A673 (cell line): ENCODE measurements around the gene KIF17. TPM values are rescaled to one million over a fixed set of nuclear protein-coding genes. Genes with fewer than 3 reads are reported as not detected.

Source experiments
- BruUV-seq: library from RNA; stranded (reverse); fragments of 400-500 nt; replicated peaks from 2 replicates; lab custom pipeline; 2021; lab: Mats Ljungman, UMichigan
- CTCF ChIA-PET: fragments of 300-600 bp; sonication (Branson Sonifier 250); formaldehyde crosslinking; loops from one replicate; lab custom pipeline; 2022; ENCODE audit warnings: antibody characterized with exemption; lab: Charles Lee
- POLR2A ChIA-PET: fragments of 300-600 bp; sonication (Branson Sonifier 250); formaldehyde crosslinking; loops from one replicate; lab custom pipeline; 2022; ENCODE audit warnings: antibody characterized with exemption; ENCODE audit not compliant: low non-redundant PET; lab: Charles Lee
- DNase-seq: peaks from one replicate; pipeline ENCODE4 v3.0.0-alpha.2; 2015; ENCODE audit warnings: low spot score
- H3K27ac ChIP-seq: fragments of 200-600 bp; sonication (generic); 2 replicates; pipeline ENCODE4 v1.5.1; 2016; ENCODE audit warnings: mixed run types, low read depth, mild to moderate bottlenecking, mixed read lengths, antibody characterized with exemption, low read length; ENCODE audit not compliant: poor library complexity, severe bottlenecking
- H3K27me3 ChIP-seq: fragments of 200-600 bp; sonication (generic); replicated peaks from 2 replicates; pipeline ENCODE4 v1.6.1; 2017; ENCODE audit warnings: mixed run types, low read depth, mild to moderate bottlenecking, mixed read lengths, antibody characterized with exemption, low read length; ENCODE audit not compliant: insufficient read depth, poor library complexity
- H3K36me3 ChIP-seq: fragments of 200-600 bp; sonication (generic); 2 replicates; pipeline ENCODE4 v1.6.1; 2016; ENCODE audit warnings: mixed run types, mild to moderate bottlenecking, mixed read lengths, antibody characterized with exemption, low read length; ENCODE audit not compliant: insufficient read depth, poor library complexity, severe bottlenecking
- H3K4me1 ChIP-seq: fragments of 200-600 bp; sonication (generic); 2 replicates; pipeline ENCODE4 v1.6.1; 2017; ENCODE audit warnings: mixed run types, mild to moderate bottlenecking, mixed read lengths, antibody characterized with exemption, low read length; ENCODE audit not compliant: insufficient read depth, poor library complexity, severe bottlenecking
- H3K4me3 ChIP-seq: fragments of 200-600 bp; sonication (generic); 2 replicates; pipeline ENCODE4 v1.5.1; 2016; ENCODE audit warnings: low read depth, mixed run types, mild to moderate bottlenecking, mixed read lengths, low read length; ENCODE audit not compliant: poor library complexity, severe bottlenecking
- H3K9me3 ChIP-seq: fragments of 200-600 bp; sonication (generic); 2 replicates; pipeline ENCODE4 v1.6.1; 2016; ENCODE audit warnings: mixed run types, low read depth, mild to moderate bottlenecking, mixed read lengths, antibody characterized with exemption, low read length; ENCODE audit not compliant: poor library complexity, severe bottlenecking
- CTCF ChIP-seq: fragments of 300-800, 200-600 bp; sonication (generic); conservative IDR thresholded peaks from 2 replicates; pipeline ENCODE4 v1.5.1; 2017; ENCODE audit warnings: low read depth, mild to moderate bottlenecking, antibody characterized with exemption, low read length, moderate library complexity, mixed read lengths
- EZH2 ChIP-seq: fragments of 200-600 bp; sonication (generic); IDR thresholded peaks from 2 replicates; pipeline ENCODE4 v1.6.1; 2017; ENCODE audit warnings: borderline replicate concordance, low read depth, mild to moderate bottlenecking, mixed read lengths, antibody characterized with exemption, low read length; ENCODE audit not compliant: poor library complexity, severe bottlenecking
- intact Hi-C: fragments of 100-400 bp; cut with micrococcal nuclease; formaldehyde crosslinking; loops from one replicate; pipeline ENCODE4 v1.10.0; 2022; ENCODE audit not compliant: unreplicated experiment
- total RNA-seq: library from RNA; stranded (reverse); gene quantifications from 2 replicates; pipeline ENCODE4 v1.2.3, GENCODE V29; 2021

The KIF17 gene
- total RNA-seq, 1 experiment from 2014 or later, result 0.71 TPM

DNA sequence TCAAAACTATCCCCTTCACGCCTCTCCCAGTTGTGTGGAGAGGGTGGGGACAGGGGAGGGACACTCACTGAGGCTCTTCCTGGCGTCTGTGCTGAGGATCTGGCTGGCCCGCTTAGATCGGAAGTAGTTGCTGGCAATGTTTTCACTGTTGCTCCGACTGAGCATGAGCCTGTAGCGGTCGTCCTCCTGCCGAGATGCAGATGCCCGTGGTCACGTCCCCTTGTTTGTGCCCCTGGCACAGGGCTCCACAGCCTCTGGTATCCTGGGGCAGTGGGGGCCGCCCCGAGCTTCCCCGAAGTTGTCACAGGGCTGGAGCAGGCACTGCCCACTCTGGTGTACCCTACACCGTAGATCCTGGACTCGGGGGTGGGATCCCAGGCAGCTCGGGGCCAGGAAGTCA is 51.7 kb downstream of the KIF17 start:
- intact Hi-C loops, result no loop called here
- POLR2A ChIA-PET, result no interaction called here
- no TSS peak for BruUV-seq

GRCh38 chr1:20665726-20666125 is 52.1 kb downstream of the KIF17 start:
- H3K4me3 ChIP-seq, result no peak overlapping the region
- no peaks in the 10 kb centered on the region for H3K4me1 ChIP-seq
- no TSS peak for BruUV-seq
- CTCF ChIA-PET, result no interaction called here
- DNase-seq, result no peak
- POLR2A ChIA-PET, result no interaction called here
- no peak for TF ChIP-seq EZH2
- no peak for TF ChIP-seq CTCF
- intact Hi-C loops, result no loop called here
- no peaks in the 10 kb centered on the region for H3K36me3 ChIP-seq
- no peaks in the 10 kb centered on the region for H3K9me3 ChIP-seq
- H3K27ac ChIP-seq, result no peak overlapping the region
- H3K27me3 ChIP-seq, result no peaks in the 10 kb centered on the region

More for the DNA sequence above, 51.7 kb downstream of the KIF17 start:
- Histone ChIP-seq H3K9me3 (no peaks in the 10 kb centered on the region), H3K4me3 (no peak overlapping the region), H3K27me3 (no peaks in the 10 kb centered on the region), H3K36me3 (no peaks in the 10 kb centered on the region), H3K27ac (no peak overlapping the region), H3K4me1 (no peaks in the 10 kb centered on the region)
- DNase-seq, result no peak
- CTCF ChIA-PET, result no interaction called here
- TF ChIP-seq EZH2, result no peak
- no peak for TF ChIP-seq CTCF

DNA sequence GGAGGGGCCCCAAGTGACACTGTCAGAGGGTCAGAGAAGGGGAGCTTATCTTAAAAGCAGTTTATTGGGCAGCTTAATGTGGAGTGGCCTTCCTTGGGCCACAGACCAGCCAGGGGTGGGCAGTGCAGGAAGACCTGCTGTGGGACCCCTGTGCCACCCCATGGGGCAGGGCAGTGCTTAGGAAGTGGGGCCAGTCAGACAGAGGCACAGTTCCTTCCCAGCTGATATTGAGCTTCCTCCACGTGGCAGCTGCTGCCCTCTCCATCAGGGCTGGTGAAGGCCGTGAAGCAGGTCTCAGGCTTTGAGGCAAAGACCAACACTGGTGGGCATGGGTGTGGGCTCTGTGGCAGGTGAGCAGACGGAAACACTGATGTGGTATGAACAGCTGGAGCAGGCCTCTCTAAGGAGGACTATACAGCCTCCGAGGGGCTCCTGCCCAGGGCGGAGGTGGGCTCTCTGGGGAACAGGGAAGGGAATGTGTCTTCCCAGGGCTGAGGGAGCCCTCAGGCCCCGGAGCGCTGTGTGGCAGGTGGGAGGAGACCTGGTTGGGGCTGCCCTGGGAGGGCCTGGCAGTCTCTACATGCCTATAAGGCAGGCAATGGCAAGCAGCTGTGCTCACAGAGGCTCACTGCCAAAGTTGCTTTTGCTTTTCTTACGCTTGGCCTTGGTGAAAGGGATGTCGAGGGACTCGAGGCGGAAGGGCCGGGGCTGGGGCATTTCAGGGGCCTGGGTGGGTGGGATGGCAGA is 53.7 kb downstream of the KIF17 start:
- Histone ChIP-seq H3K36me3 (peaks cover 8% of the 10 kb centered on the region), H3K4me1 (peaks cover 10% of the 10 kb centered on the region), H3K4me3 (no peak overlapping the region), H3K27ac (no peak overlapping the region), H3K9me3 (no peaks in the 10 kb centered on the region), H3K27me3 (no peaks in the 10 kb centered on the region)
- intact Hi-C loops, result no loop called here
- TF ChIP-seq EZH2, result no peak
- TF ChIP-seq CTCF, result no peak
- DNase-seq, result no peak
- POLR2A ChIA-PET, result no interaction called here
- BruUV-seq, result no TSS peak
- CTCF ChIA-PET, result interaction anchor here (0.6 kb wide), 1 partner anchor 67 kb away, joined by 7 read pairs; no protein-coding TSS in a partner anchor
